H9 (cell line): ENCODE measurements around the gene PRSS21. TPM values are rescaled to one million over a fixed set of nuclear protein-coding genes. Genes with fewer than 3 reads are reported as not detected.

Source experiments
- DNase-seq: peaks from one replicate; pipeline ENCODE4 v3.0.0-alpha.2; 2017
- H2AFZ ChIP-seq: one replicate; pipeline ENCODE4 v1.6.1; 2013; ENCODE audit warnings: mild to moderate bottlenecking, low read length, control low read depth, moderate library complexity
- H2AK5ac ChIP-seq: 2 replicates; pipeline ENCODE4 v1.6.1; 2013; ENCODE audit warnings: low read length, control low read depth, mixed read lengths; ENCODE audit not compliant: insufficient read length
- H2BK120ac ChIP-seq: one replicate; pipeline ENCODE4 v1.6.1; 2013; ENCODE audit warnings: low read depth, mild to moderate bottlenecking, low read length, control low read depth, inconsistent platforms; ENCODE audit not compliant: poor library complexity, severe bottlenecking
- H2BK12ac ChIP-seq: 2 replicates; pipeline ENCODE4 v1.6.1; 2013; ENCODE audit warnings: low read length, control low read depth, mixed read lengths, low read depth; ENCODE audit not compliant: insufficient read length
- H2BK15ac ChIP-seq: 2 replicates; pipeline ENCODE4 v1.6.1; 2013; ENCODE audit warnings: low read depth, low read length, control low read depth
- H2BK20ac ChIP-seq: one replicate; pipeline ENCODE4 v1.6.1; 2013; ENCODE audit warnings: low read depth, mild to moderate bottlenecking, low read length, control low read depth, inconsistent platforms; ENCODE audit not compliant: poor library complexity, severe bottlenecking
- H2BK5ac ChIP-seq: 2 replicates; pipeline ENCODE4 v1.6.1; 2013; ENCODE audit warnings: low read length, control low read depth, mixed read lengths; ENCODE audit not compliant: insufficient read length
- H3K14ac ChIP-seq: 2 replicates; pipeline ENCODE4 v1.6.1; 2013; ENCODE audit warnings: low read length, control low read depth; ENCODE audit not compliant: insufficient read depth
- H3K18ac ChIP-seq: 2 replicates; pipeline ENCODE4 v1.6.1; 2013; ENCODE audit warnings: low read depth, mild to moderate bottlenecking, mixed read lengths, low read length, control low read depth; ENCODE audit not compliant: insufficient read length
- H3K23ac ChIP-seq: 2 replicates; pipeline ENCODE4 v1.6.1; 2013; ENCODE audit warnings: low read length, control low read depth, mixed read lengths, low read depth; ENCODE audit not compliant: insufficient read length
- H3K23me2 ChIP-seq: 2 replicates; pipeline ENCODE4 v1.6.1; 2013; ENCODE audit warnings: low read depth, mild to moderate bottlenecking, mixed read lengths, low read length, control low read depth; ENCODE audit not compliant: insufficient read length, poor library complexity, severe bottlenecking
- H3K27ac ChIP-seq: 2 replicates; pipeline ENCODE4 v1.5.1; 2013; ENCODE audit warnings: low read length, control low read depth, mixed read lengths, low read depth; ENCODE audit not compliant: insufficient read length
- H3K27me3 ChIP-seq: 2 replicates; pipeline ENCODE4 v1.6.1; 2013; ENCODE audit warnings: low read length, control low read depth, inconsistent platforms; ENCODE audit not compliant: insufficient read depth
- H3K4ac ChIP-seq: 2 replicates; pipeline ENCODE4 v1.6.1; 2013; ENCODE audit warnings: low read depth, mild to moderate bottlenecking, control low read depth, inconsistent platforms, low read length, moderate library complexity
- H3K4me1 ChIP-seq: 2 replicates; pipeline ENCODE4 v1.6.1; 2013; ENCODE audit warnings: low read length, control low read depth, inconsistent platforms; ENCODE audit not compliant: insufficient read depth
- H3K4me2 ChIP-seq: 2 replicates; pipeline ENCODE4 v1.6.1; 2013; ENCODE audit warnings: low read length, control low read depth, mixed read lengths; ENCODE audit not compliant: insufficient read length, insufficient read depth
- H3K56ac ChIP-seq: 2 replicates; pipeline ENCODE4 v1.6.1; 2013; ENCODE audit warnings: low read depth, mild to moderate bottlenecking, mixed read lengths, low read length, control low read depth; ENCODE audit not compliant: insufficient read length
- H3K79me1 ChIP-seq: 2 replicates; pipeline ENCODE4 v1.6.1; 2013; ENCODE audit warnings: low read depth, mild to moderate bottlenecking, moderate library complexity, low read length, control low read depth, inconsistent platforms; ENCODE audit not compliant: insufficient read depth, poor library complexity, severe bottlenecking
- H3K79me2 ChIP-seq: 2 replicates; pipeline ENCODE4 v1.6.1; 2013; ENCODE audit warnings: low read length, control low read depth, inconsistent platforms; ENCODE audit not compliant: insufficient read depth
- H3K9ac ChIP-seq: 2 replicates; pipeline ENCODE4 v1.6.1; 2013; ENCODE audit warnings: low read length, control low read depth, mixed read lengths; ENCODE audit not compliant: insufficient read length; ENCODE audit errors: extremely low read depth
- H3K9me3 ChIP-seq: one replicate; pipeline ENCODE4 v1.6.1; 2013; ENCODE audit warnings: low read depth, low read length, inconsistent platforms; ENCODE audit not compliant: control insufficient read depth
- H3T11ph ChIP-seq: one replicate; pipeline ENCODE4 v1.6.1; 2013; ENCODE audit warnings: mild to moderate bottlenecking, low read length, control low read depth, inconsistent platforms
- H4K20me1 ChIP-seq: one replicate; pipeline ENCODE4 v1.6.1; 2013; ENCODE audit not compliant: control insufficient read depth, insufficient read length, insufficient read depth
- H4K5ac ChIP-seq: 2 replicates; pipeline ENCODE4 v1.6.1; 2013; ENCODE audit warnings: low read depth, mild to moderate bottlenecking, mixed read lengths, low read length, control low read depth; ENCODE audit not compliant: insufficient read length
- H4K8ac ChIP-seq: replicated peaks from 2 replicates; pipeline ENCODE4 v1.6.1; 2013; ENCODE audit warnings: low read length, control low read depth, mixed read lengths, low read depth; ENCODE audit not compliant: insufficient read length
- H4K91ac ChIP-seq: 2 replicates; pipeline ENCODE4 v1.6.1; 2013; ENCODE audit warnings: low read depth, mild to moderate bottlenecking, moderate library complexity, mixed read lengths, low read length, control low read depth; ENCODE audit not compliant: insufficient read length
- H3K27ac Mint-ChIP-seq, 3 experiments: 2 replicates in 2 of 3; 3 replicates in 1 of 3; pipeline ENCODE4 v1.8.0; 2020 to 2021; ENCODE audit warnings: mixed read lengths in 3 of 3, mild to moderate bottlenecking in 1 of 3, moderate library complexity in 1 of 3
- H3K27me3 Mint-ChIP-seq: 2 replicates; pipeline ENCODE4 v1.8.0; 2021; ENCODE audit warnings: low read depth, mild to moderate bottlenecking, moderate library complexity, mixed read lengths
- H3K36me3 Mint-ChIP-seq, 3 experiments: 2 replicates in 2 of 3; 3 replicates in 1 of 3; pipeline ENCODE4 v1.8.0; 2020 to 2021; ENCODE audit warnings: low read depth in 3 of 3, mixed read lengths in 3 of 3; ENCODE audit not compliant: insufficient read depth in 1 of 3
- H3K4me1 Mint-ChIP-seq, 2 experiments: 2 replicates each; pipeline ENCODE4 v1.8.0; 2020; ENCODE audit warnings: mixed read lengths in 2 of 2
- H3K4me3 Mint-ChIP-seq, 2 experiments: 2 replicates in 1 of 2; 3 replicates in 1 of 2; pipeline ENCODE4 v1.8.0; 2020 to 2021; ENCODE audit warnings: mild to moderate bottlenecking in 2 of 2, mixed read lengths in 2 of 2, moderate library complexity in 1 of 2
- H3K9me3 Mint-ChIP-seq, 2 experiments: 2 replicates in 1 of 2; 3 replicates in 1 of 2; pipeline ENCODE4 v1.8.0; 2020; ENCODE audit warnings: mild to moderate bottlenecking in 2 of 2, mixed read lengths in 2 of 2, moderate library complexity in 1 of 2
- WGBS: extraction: QIAGEN DNeasy Blood & Tissue Kit; methylation state at CpG from one replicate; pipeline ENCODE4 v1.1.7; 2013; ENCODE audit warnings: missing lambda C conversion rate, low lambda C conversion rate, mixed read lengths; ENCODE audit not compliant: insufficient read length; ENCODE audit errors: extremely low coverage; 5-methylcytosine and 5-hydroxymethylcytosine counted together
- total RNA-seq: library from RNA; stranded (reverse); gene quantifications from 2 replicates; pipeline ENCODE4 v1.2.1, GENCODE V29; 2021
- TF ChIP-seq, protein P1 (sequence below): fragments of 200-600 bp; sonication (generic); conservative IDR thresholded peaks from 3 replicates; pipeline ENCODE4 v1.8.0; 2021; ENCODE audit warnings: antibody characterized with exemption, mild to moderate bottlenecking

PRSS21 gene
- total RNA-seq, 1 experiment from 2014 or later, result not detected

- H3K36me3 Mint-ChIP-seq, result peaks cover 75 to 98% (median 95%) of the 10 kb centered on the region in 3 experiments
- H3K4me1 Mint-ChIP-seq, result peaks cover 10 to 33% of the 10 kb centered on the region in 2 experiments; a peak in 3 of 4 replicates
- Histone ChIP-seq H4K8ac (no peak overlapping the region), H2BK5ac (no peak overlapping the region), H3K9ac (no peak overlapping the region), H3K23me2 (no peaks in the 10 kb centered on the region), H2BK120ac (no peak overlapping the region), H2BK12ac (no peak overlapping the region), H3K79me1 (peaks cover 16% of the 10 kb centered on the region), H3K23ac (no peak overlapping the region), H2AK5ac (no peak overlapping the region), H3K9me3 (no peaks in the 10 kb centered on the region), H3T11ph (no peak overlapping the region), H3K27me3 (no peaks in the 10 kb centered on the region), H3K56ac (no peak overlapping the region), H2AFZ (no peak overlapping the region), H4K91ac (no peak overlapping the region), H2BK15ac (no peak overlapping the region), H3K79me2 (peaks cover 2% of the 10 kb centered on the region; the same call in 1 of the 2 replicates), H3K14ac (no peak overlapping the region), H3K4me1 (no peaks in the 10 kb centered on the region), H2BK20ac (no peak overlapping the region), H3K4ac (no peak overlapping the region), H3K4me2 (no peak overlapping the region), H3K27ac (no peak overlapping the region), H4K5ac (no peak overlapping the region), H3K18ac (no peak overlapping the region), H4K20me1 (no peaks in the 10 kb centered on the region)
- H3K4me3 Mint-ChIP-seq, result no peak overlapping the region
- no peak for DNase-seq
- TF ChIP-seq, protein P1, sequence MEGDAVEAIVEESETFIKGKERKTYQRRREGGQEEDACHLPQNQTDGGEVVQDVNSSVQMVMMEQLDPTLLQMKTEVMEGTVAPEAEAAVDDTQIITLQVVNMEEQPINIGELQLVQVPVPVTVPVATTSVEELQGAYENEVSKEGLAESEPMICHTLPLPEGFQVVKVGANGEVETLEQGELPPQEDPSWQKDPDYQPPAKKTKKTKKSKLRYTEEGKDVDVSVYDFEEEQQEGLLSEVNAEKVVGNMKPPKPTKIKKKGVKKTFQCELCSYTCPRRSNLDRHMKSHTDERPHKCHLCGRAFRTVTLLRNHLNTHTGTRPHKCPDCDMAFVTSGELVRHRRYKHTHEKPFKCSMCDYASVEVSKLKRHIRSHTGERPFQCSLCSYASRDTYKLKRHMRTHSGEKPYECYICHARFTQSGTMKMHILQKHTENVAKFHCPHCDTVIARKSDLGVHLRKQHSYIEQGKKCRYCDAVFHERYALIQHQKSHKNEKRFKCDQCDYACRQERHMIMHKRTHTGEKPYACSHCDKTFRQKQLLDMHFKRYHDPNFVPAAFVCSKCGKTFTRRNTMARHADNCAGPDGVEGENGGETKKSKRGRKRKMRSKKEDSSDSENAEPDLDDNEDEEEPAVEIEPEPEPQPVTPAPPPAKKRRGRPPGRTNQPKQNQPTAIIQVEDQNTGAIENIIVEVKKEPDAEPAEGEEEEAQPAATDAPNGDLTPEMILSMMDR, result no peak
- no CpG with 5 or more reads among the region's 11 CpGs for WGBS
- H3K27ac Mint-ChIP-seq, result peak overlapping the region; percentile 65 to 92 (median 90); a peak in 5 of 7 replicates
- peaks cover 5 to 15% of the 10 kb centered on the region in 2 experiments for H3K9me3 Mint-ChIP-seq
- peaks cover 4% of the 10 kb centered on the region for H3K27me3 Mint-ChIP-seq
These were observed 47.9 kb upstream of the PRSS21 start for GRCh38 chr16:2769100-2769529.
